DND-41 (cell line): Measurements from ENCODE around the gene FBXO47.

Source experiments
- CTCF ChIP-seq: IDR thresholded peaks from 2 replicates; pipeline ENCODE4 v1.5.1; 2012; ENCODE audit warnings: borderline replicate concordance, low read length, moderate library complexity, mild to moderate bottlenecking; ENCODE audit not compliant: poor library complexity, severe bottlenecking; ENCODE audit errors: extremely low read depth
- EZH2 ChIP-seq: IDR thresholded peaks from 3 replicates; pipeline ENCODE4 v1.6.1; 2012; ENCODE audit warnings: borderline replicate concordance, low read depth, mild to moderate bottlenecking, moderate library complexity, low read length, inconsistent platforms; ENCODE audit not compliant: severe bottlenecking

GRCh38 chr17:38897176-38897575, 70.0 kb downstream of the FBXO47 start:
- TF ChIP-seq CTCF: no peak
- no peak for TF ChIP-seq EZH2
